Activated CD4-positive, alpha-beta memory T cell treated with anti-CD3 and anti-CD28 coated beads for 36 hours (primary cell): ENCODE data around the gene ANK3. TPM values are rescaled to one million over a fixed set of nuclear protein-coding genes. Genes with fewer than 3 reads are reported as not detected.

ENCODE experiments used
- CTCF ChIA-PET: fragments of 350-600 bp; sonication (Branson Sonifier 250); formaldehyde crosslinking; loops from one replicate; lab custom pipeline; 2021; ENCODE audit warnings: antibody characterized with exemption, inconsistent platforms; lab: Charles Lee
- POLR2A ChIA-PET: fragments of 350-600 bp; sonication (Branson Sonifier 250); formaldehyde crosslinking; loops from one replicate; lab custom pipeline; 2021; ENCODE audit warnings: antibody characterized with exemption; lab: Charles Lee
- DNase-seq: peaks from one replicate; pipeline ENCODE4 v3.0.0-alpha.2; 2020
- H3K27ac Mint-ChIP-seq: one replicate; pipeline ENCODE4 v1.8.0; 2021; ENCODE audit warnings: mixed read lengths
- H3K27me3 Mint-ChIP-seq: one replicate; pipeline ENCODE4 v1.8.0; 2021; ENCODE audit warnings: mixed read lengths
- H3K36me3 Mint-ChIP-seq: one replicate; pipeline ENCODE4 v1.8.0; 2021; ENCODE audit warnings: mixed read lengths
- H3K4me1 Mint-ChIP-seq: one replicate; pipeline ENCODE4 v1.8.0; 2021; ENCODE audit warnings: low read depth, mixed read lengths
- H3K4me3 Mint-ChIP-seq: one replicate; pipeline ENCODE4 v1.8.0; 2021; ENCODE audit warnings: mild to moderate bottlenecking, mixed read lengths
- H3K9me3 Mint-ChIP-seq: one replicate; pipeline ENCODE4 v1.8.0; 2021; ENCODE audit warnings: mixed read lengths
- intact Hi-C: fragments of 100-400 bp; cut with micrococcal nuclease; formaldehyde crosslinking; loops from one replicate; pipeline ENCODE4 v1.15.1; 2023
- total RNA-seq, 2 experiments: library from RNA; stranded (reverse); gene quantifications; one replicate each; pipeline ENCODE4 v1.2.3, GENCODE V29; 2021

Gene ANK3
- total RNA-seq, 2 experiments from 2014 or later, result 18.5 to 21.2 TPM

GRCh38 chr10:59976909-59977308 is 412.8 kb downstream of the ANK3 start:
- Mint-ChIP-seq H3K4me1 (no peaks in the 10 kb centered on the region), H3K4me3 (no peak overlapping the region), H3K27ac (no peak overlapping the region), H3K9me3 (peaks cover 20% of the 10 kb centered on the region), H3K36me3 (peaks cover 10% of the 10 kb centered on the region), H3K27me3 (peaks cover 3% of the 10 kb centered on the region)
- DNase-seq, result no peak
- CTCF ChIA-PET, result no interaction called here
- intact Hi-C loops, result no loop called here
- POLR2A ChIA-PET, result no interaction called here
